H1 (cell line): ENCODE results near the gene ADAMTS15. TPM values are rescaled to one million over a fixed set of nuclear protein-coding genes. Genes with fewer than 3 reads are reported as not detected.

ENCODE experiments used
- CTCF ChIA-PET: fragments of 300-600 bp; sonication (Branson Sonifier 250); formaldehyde crosslinking; loops from one replicate; lab custom pipeline; 2021; ENCODE audit not compliant: partially characterized antibody; lab: Charles Lee
- POLR2A ChIA-PET: fragments of 300-600 bp; sonication (Branson Sonifier 250); formaldehyde crosslinking; loops from one replicate; lab custom pipeline; 2021; ENCODE audit warnings: inconsistent platforms; ENCODE audit not compliant: partially characterized antibody; lab: Charles Lee
- DNase-seq, 2 experiments: peaks; one replicate each; pipeline versions ENCODE4 v3.0.0 to v3.0.0-alpha.2; 2010 to 2022; ENCODE audit warnings: low spot score in 2 of 2, low read depth in 1 of 2, mixed read lengths in 1 of 2
- FAIRE-seq: peaks from 2 replicates; lab custom pipeline; 2011; peaks lifted over from hg19 to GRCh38; lab: Jason Lieb, UNC
- H2AFZ ChIP-seq: 2 replicates; pipeline ENCODE4 v1.8.1; 2012; ENCODE audit warnings: low read length, inconsistent platforms
- H2AK5ac ChIP-seq: 2 replicates; pipeline ENCODE4 v1.6.1; 2013; ENCODE audit warnings: low read depth, low read length
- H2BK120ac ChIP-seq: replicated peaks from 2 replicates; pipeline ENCODE3; 2013; ENCODE audit warnings: low read depth, low read length, inconsistent platforms
- H2BK12ac ChIP-seq: 2 replicates; pipeline ENCODE4 v1.6.1; 2013; ENCODE audit warnings: low read depth, low read length
- H2BK15ac ChIP-seq: 2 replicates; pipeline ENCODE4 v1.6.1; 2013; ENCODE audit warnings: low read length
- H2BK20ac ChIP-seq: 2 replicates; pipeline ENCODE4 v1.6.1; 2013; ENCODE audit warnings: low read length
- H2BK5ac ChIP-seq: 2 replicates; pipeline ENCODE4 v1.6.1; 2013; ENCODE audit warnings: low read depth, low read length
- H3K14ac ChIP-seq: 2 replicates; pipeline ENCODE4 v1.6.1; 2013; ENCODE audit warnings: inconsistent platforms; ENCODE audit not compliant: insufficient read length
- H3K18ac ChIP-seq: 2 replicates; pipeline ENCODE4 v1.6.1; 2013; ENCODE audit warnings: low read length; ENCODE audit errors: extremely low read depth
- H3K23ac ChIP-seq: 2 replicates; pipeline ENCODE4 v1.6.1; 2013; ENCODE audit warnings: inconsistent platforms; ENCODE audit not compliant: insufficient read length
- H3K23me2 ChIP-seq: 2 replicates; pipeline ENCODE4 v1.6.1; 2013; ENCODE audit warnings: low read depth, low read length
- H3K27ac ChIP-seq: 2 replicates; pipeline ENCODE4 v1.6.1; 2011; ENCODE audit warnings: low read depth, low read length, inconsistent platforms
- H3K27me3 ChIP-seq, 4 experiments: replicated peaks in 1 of 4; 1 replicate in 1 of 4; 2 replicates in 3 of 4; pipeline versions ENCODE4 v1.6.1 to v1.8.1; 2011 to 2013; ENCODE audit warnings: low read length in 3 of 4, mild to moderate bottlenecking in 3 of 4, inconsistent platforms in 2 of 4, mixed read lengths in 2 of 4, moderate library complexity in 1 of 4; ENCODE audit not compliant: control insufficient read depth in 3 of 4, insufficient read depth in 3 of 4; ENCODE audit errors: extremely low read depth in 1 of 4
- H3K36me3 ChIP-seq, 4 experiments: 2 replicates each; pipeline versions ENCODE4 v1.6.1 to v1.8.1; 2011 to 2013; ENCODE audit warnings: mild to moderate bottlenecking in 4 of 4, low read length in 3 of 4, moderate library complexity in 2 of 4, control low read depth in 1 of 4, inconsistent platforms in 1 of 4; ENCODE audit not compliant: insufficient read depth in 4 of 4, control insufficient read depth in 2 of 4
- H3K4ac ChIP-seq: replicated peaks from 2 replicates; pipeline ENCODE3; 2013; ENCODE audit warnings: low read length, low read depth, mixed read lengths, inconsistent platforms; ENCODE audit not compliant: insufficient read length
- H3K4me1 ChIP-seq, 4 experiments: replicated peaks in 1 of 4; 1 replicate in 1 of 4; 2 replicates in 3 of 4; pipeline versions ENCODE4 v1.6.1 to v1.8.1; 2011 to 2013; ENCODE audit warnings: low read length in 3 of 4, inconsistent platforms in 2 of 4, mixed read lengths in 1 of 4; ENCODE audit not compliant: insufficient read depth in 4 of 4, control insufficient read depth in 3 of 4
- H3K4me2 ChIP-seq, 2 experiments: 2 replicates each; pipeline versions ENCODE4 v1.6.1 to v1.8.1; 2011 to 2013; ENCODE audit warnings: low read depth in 2 of 2, low read length in 2 of 2, control low read depth in 1 of 2, inconsistent platforms in 1 of 2, mild to moderate bottlenecking in 1 of 2; ENCODE audit not compliant: insufficient read depth in 1 of 2
- H3K4me3 ChIP-seq, 4 experiments: fragments of 200-600, 300-600 bp in 1 of 4; sonication (generic), shearing (Covaris generic), sonication (Bioruptor Twin) in 1 of 4; 2 replicates each; pipeline versions ENCODE4 v1.5.1 to v1.8.1; 2011 to 2016; ENCODE audit warnings: low read length in 4 of 4, low read depth in 3 of 4, control low read depth in 2 of 4, inconsistent platforms in 2 of 4, mild to moderate bottlenecking in 2 of 4, mixed read lengths in 1 of 4, moderate library complexity in 1 of 4; ENCODE audit not compliant: insufficient read depth in 2 of 4; ENCODE audit errors: extremely low read depth in 1 of 4
- H3K56ac ChIP-seq: replicated peaks from 2 replicates; pipeline ENCODE3; 2013; ENCODE audit warnings: low read depth, mild to moderate bottlenecking, mixed read lengths, low read length, inconsistent platforms; ENCODE audit not compliant: insufficient read length
- H3K79me1 ChIP-seq: 2 replicates; pipeline ENCODE4 v1.6.1; 2013; ENCODE audit warnings: low read depth, low read length, control low read depth
- H3K79me2 ChIP-seq, 2 experiments: 2 replicates each; pipeline versions ENCODE4 v1.6.1 to v1.8.1; 2012 to 2013; ENCODE audit warnings: low read length in 2 of 2, mild to moderate bottlenecking in 2 of 2, inconsistent platforms in 1 of 2; ENCODE audit not compliant: insufficient read depth in 2 of 2, control insufficient read depth in 1 of 2
- H3K9ac ChIP-seq, 4 experiments: replicated peaks in 1 of 4; 1 replicate in 1 of 4; 2 replicates in 3 of 4; pipeline versions ENCODE4 v1.6.1 to v1.8.1; 2011 to 2013; ENCODE audit warnings: low read depth in 3 of 4, low read length in 3 of 4, control low read depth in 2 of 4, mild to moderate bottlenecking in 2 of 4, moderate library complexity in 2 of 4, inconsistent platforms in 1 of 4; ENCODE audit errors: extremely low read depth in 1 of 4
- H3K9me3 ChIP-seq, 2 experiments: 2 replicates each; pipeline versions ENCODE4 v1.6.1 to v1.8.1; 2012 to 2013; ENCODE audit warnings: mild to moderate bottlenecking in 2 of 2, moderate library complexity in 2 of 2, control low read depth in 1 of 2, inconsistent platforms in 1 of 2, low read depth in 1 of 2, low read length in 1 of 2, mixed read lengths in 1 of 2; ENCODE audit not compliant: insufficient read depth in 2 of 2
- H4K20me1 ChIP-seq, 2 experiments: replicated peaks in 1 of 2; 2 replicates each; pipeline versions ENCODE3 to v1.8.1; 2011 to 2013; ENCODE audit warnings: inconsistent platforms in 2 of 2, low read length in 2 of 2, mild to moderate bottlenecking in 1 of 2; ENCODE audit not compliant: insufficient read depth in 2 of 2, control insufficient read depth in 1 of 2
- H4K5ac ChIP-seq: 2 replicates; pipeline ENCODE4 v1.6.1; 2013; ENCODE audit warnings: low read length, low read depth, mixed read lengths, inconsistent platforms; ENCODE audit not compliant: insufficient read length
- H4K8ac ChIP-seq: 2 replicates; pipeline ENCODE4 v1.8.0; 2013; ENCODE audit warnings: mild to moderate bottlenecking, moderate library complexity, low read length, inconsistent platforms; ENCODE audit not compliant: insufficient read depth; ENCODE audit errors: extremely low read depth
- H4K91ac ChIP-seq: replicated peaks from 2 replicates; pipeline ENCODE3; 2013; ENCODE audit warnings: low read length, mixed read lengths, inconsistent platforms; ENCODE audit not compliant: insufficient read length
- ASH2L ChIP-seq: fragments of 200-600, 300-600 bp; sonication (generic); IDR thresholded peaks from one replicate; pipeline ENCODE4 v1.7.1; 2017; ENCODE audit warnings: low read length
- ATF2 ChIP-seq: IDR thresholded peaks from 2 replicates; pipeline ENCODE4 v1.6.1; 2012; ENCODE audit warnings: low read length, inconsistent platforms
- JUN ChIP-seq: IDR thresholded peaks from 2 replicates; pipeline ENCODE4 v1.6.1; 2011; ENCODE audit warnings: low read depth, mild to moderate bottlenecking, improper control_type of control experiment, low read length
- KDM5A ChIP-seq: fragments of 200-600 bp; IDR thresholded peaks from 2 replicates; pipeline ENCODE4 v1.7.1; 2012; ENCODE audit warnings: mild to moderate bottlenecking, low read length, inconsistent platforms, mixed read lengths
- MAX ChIP-seq: IDR thresholded peaks from 2 replicates; pipeline ENCODE4 v1.6.1; 2012; ENCODE audit warnings: inconsistent platforms
- NANOG ChIP-seq: IDR thresholded peaks from 2 replicates; pipeline ENCODE4 v1.6.1; 2011; ENCODE audit warnings: low read length, low read depth, mild to moderate bottlenecking, inconsistent platforms; ENCODE audit not compliant: insufficient read depth, poor library complexity, severe bottlenecking
- NRF1 ChIP-seq: IDR thresholded peaks from 2 replicates; pipeline ENCODE4 v1.6.1; 2011; ENCODE audit warnings: mild to moderate bottlenecking, low read depth, low read length, improper control_type of control experiment
- RBBP5 ChIP-seq: IDR thresholded peaks from 2 replicates; pipeline ENCODE4 v1.7.1; 2012; ENCODE audit warnings: low read depth, mild to moderate bottlenecking, inconsistent platforms, low read length, moderate library complexity, borderline replicate concordance
- RXRA ChIP-seq: IDR thresholded peaks from 2 replicates; pipeline ENCODE4 v1.6.1; 2011; ENCODE audit warnings: low read depth, mild to moderate bottlenecking, low read length, moderate library complexity; ENCODE audit not compliant: insufficient read depth
- SRF ChIP-seq: IDR thresholded peaks from 2 replicates; pipeline ENCODE4 v1.6.1; 2011; ENCODE audit warnings: mild to moderate bottlenecking, low read depth, low read length, moderate library complexity
- SUZ12 ChIP-seq: fragments of 200-600 bp; sonication (generic); IDR thresholded peaks from 2 replicates; pipeline ENCODE4 v1.6.1; 2012; ENCODE audit warnings: mild to moderate bottlenecking, inconsistent platforms, low read length, moderate library complexity, mixed read lengths
- WGBS, 2 experiments: shearing (Covaris generic) in 1 of 2; methylation state at CpG; one replicate each; pipeline versions ENCODE4 v1.1.6 to v1.1.7; 2013 to 2015; ENCODE audit warnings: low lambda C conversion rate in 2 of 2, mixed read lengths in 2 of 2, inconsistent platforms in 1 of 2, low coverage in 1 of 2, missing lambda C conversion rate in 1 of 2; ENCODE audit not compliant: insufficient replicate concordance in 2 of 2, insufficient coverage in 1 of 2, insufficient read length in 1 of 2; ENCODE audit errors: extremely low coverage in 1 of 2, missing lambda C conversion rate in 1 of 2; 5-methylcytosine and 5-hydroxymethylcytosine counted together
- polyA plus RNA-seq, 7 experiments: library from polyadenylated mRNA; depleted of rRNA in 3 of 7; stranded (reverse) in 5 of 7; unstranded in 2 of 7; fragments of >200 nt in 5 of 7; fragments of 200-250 nt in 2 of 7; gene quantifications; 1 replicate in 5 of 7; 2 replicates in 1 of 7; 4 replicates in 1 of 7; pipeline versions ENCODE4 v1.2.1 to v1.2.3, GENCODE V29; 2011 to 2013; ENCODE audit warnings: missing spikeins in 2 of 7, mixed read lengths in 2 of 7
- total RNA-seq: library from RNA; stranded (reverse); fragmentation: NEBNext Ultra II Directional; extraction: Animal tissue kit (Norgen Biotek cat#: 25700); gene quantifications from 2 replicates; pipeline ENCODE4 v1.2.1, GENCODE V29; 2021

ADAMTS15 gene
- total and polyA plus RNA-seq, 2 of the 8 experiments (the other 6 are each of a cell fraction or from before 2014, with no cell fraction given), result 1.7 to 4.7 TPM

GRCh38 chr11:130467116-130467900 lies 18.9 kb downstream of the ADAMTS15 start:
- no peak overlapping the region for H3K56ac ChIP-seq
- no peaks in the 10 kb centered on the region for H3K27me3 ChIP-seq
- H3K9me3 ChIP-seq, result no peaks in the 10 kb centered on the region
- H3K14ac ChIP-seq, result no peak overlapping the region
- no peak overlapping the region for H3K27ac ChIP-seq
- H4K5ac ChIP-seq, result no peak overlapping the region
- no peak overlapping the region for H2BK120ac ChIP-seq
- H3K79me1 ChIP-seq, result no peaks in the 10 kb centered on the region
- no peak overlapping the region for H2BK12ac ChIP-seq
- H2AK5ac ChIP-seq, result no peak overlapping the region
- no peaks in the 10 kb centered on the region for H3K4me1 ChIP-seq
- peaks cover 2% of the 10 kb centered on the region; the same call in 1 of the 2 replicates for H3K23me2 ChIP-seq
- H2AFZ ChIP-seq, result no peak overlapping the region
- no peak overlapping the region for H3K4ac ChIP-seq
- H3K4me3 ChIP-seq, result no peak overlapping the region
- H3K18ac ChIP-seq, result no peak overlapping the region
- no peak overlapping the region for H2BK5ac ChIP-seq
- FAIRE-seq (no peak), DNase-seq (no peak)
- POLR2A ChIA-PET, result no interaction called here
- H2BK15ac ChIP-seq, result no peak overlapping the region
- H3K23ac ChIP-seq, result no peak overlapping the region
- WGBS, 2 experiments, result 85% methylated on average over 10 of the region's 10 CpGs; no CpG with 5 or more reads in 1 of the 2 experiments
- H2BK20ac ChIP-seq, result no peak overlapping the region
- CTCF ChIA-PET, result interaction anchor here (1.6 kb wide), 1 partner anchor 392 kb away, joined by 5 read pairs; no protein-coding TSS in a partner anchor
- no peaks in the 10 kb centered on the region; a peak in 1 of 8 replicates for H3K36me3 ChIP-seq
- no peak overlapping the region for H4K91ac ChIP-seq
- H3K9ac ChIP-seq, result no peak overlapping the region
- H3K79me2 ChIP-seq, result no peaks in the 10 kb centered on the region
- no peak overlapping the region for H4K8ac ChIP-seq
- H4K20me1 ChIP-seq, result peaks cover 0 to 2% of the 10 kb centered on the region in 2 experiments
- H3K4me2 ChIP-seq, result no peak overlapping the region
- no peak for TF ChIP-seq ATF2
- TF ChIP-seq JUN, result no peak
- TF ChIP-seq RXRA, result no peak
- TF ChIP-seq MAX, result no peak
- no peak for TF ChIP-seq KDM5A
- no peak for TF ChIP-seq NRF1
- no peak for TF ChIP-seq NANOG
- no peak for TF ChIP-seq SUZ12
- TF ChIP-seq RBBP5, result no peak
- TF ChIP-seq SRF, result no peak
- no peak for TF ChIP-seq ASH2L
